ENCODE results near the gene HYI. TPM values are rescaled to one million over a fixed set of nuclear protein-coding genes. Genes with fewer than 3 reads are reported as not detected.

Gene HYI
- total and polyA plus RNA-seq, 5 donors = 26.9 to 33.1 (median 31.1) TPM

GRCh38 chr1:43443197-43443946 lies 10.4 kb downstream of the HYI start:
- no peaks in the 10 kb centered on the region for H3K27me3 ChIP-seq (ENCODE audit: control insufficient read depth, insufficient read depth)
- H3K4me1 ChIP-seq (ENCODE audit: control insufficient read depth, insufficient read depth, low read length) = no peaks in the 10 kb centered on the region
- H3K9me3 ChIP-seq (ENCODE audit: control insufficient read depth, low read length) = no peaks in the 10 kb centered on the region
- WGBS = 94% methylated on average over 16 of the region's 16 CpGs
- DNase-seq (no peak), ATAC-seq (no peak)
- no peak overlapping the region for H3K27ac ChIP-seq (ENCODE audit: low read length)
- no peak overlapping the region for H3K4me3 ChIP-seq (ENCODE audit: low read length)
- intact Hi-C loops (cut with DNase I) = no loop called here

- intact Hi-C loops (cut with DNase I) = no loop called here
- peak in 1 of 3 donors; percentile 47 for DNase-seq
- Histone ChIP-seq H3K4me1 (ENCODE audit: control insufficient read depth, insufficient read depth, low read length) (no peaks in the 10 kb centered on the region), H3K9me3 (ENCODE audit: control insufficient read depth, low read length) (no peaks in the 10 kb centered on the region), H3K4me3 (ENCODE audit: low read length) (no peak overlapping the region), H3K27ac (ENCODE audit: low read length) (no peak overlapping the region), H3K27me3 (ENCODE audit: control insufficient read depth, insufficient read depth) (no peaks in the 10 kb centered on the region)
- ATAC-seq = no peak
- 88% methylated on average over 12 of the region's 12 CpGs for WGBS
Observed at GRCh38 chr1:43442756-43443155, 11.0 kb downstream of the HYI start.

- Histone ChIP-seq H3K27ac (ENCODE audit: low read length) (no peak overlapping the region), H3K4me3 (ENCODE audit: low read length) (no peak overlapping the region), H3K9me3 (ENCODE audit: control insufficient read depth, low read length) (no peaks in the 10 kb centered on the region), H3K27me3 (ENCODE audit: control insufficient read depth, insufficient read depth) (no peaks in the 10 kb centered on the region), H3K4me1 (ENCODE audit: control insufficient read depth, insufficient read depth, low read length) (no peaks in the 10 kb centered on the region)
- no peak for ATAC-seq
- peak in 1 of 3 donors; percentile 53 for DNase-seq
- 92% methylated on average over 18 of the region's 18 CpGs for WGBS
- intact Hi-C loops (cut with DNase I) = no loop called here
Observed at GRCh38 chr1:43441894-43442637, 11.7 kb downstream of the HYI start.

- Histone ChIP-seq H3K9me3 (ENCODE audit: control insufficient read depth, low read length) (no peaks in the 10 kb centered on the region), H3K27ac (ENCODE audit: low read length) (no peak overlapping the region), H3K27me3 (ENCODE audit: control insufficient read depth, insufficient read depth) (no peaks in the 10 kb centered on the region), H3K4me3 (ENCODE audit: low read length) (no peak overlapping the region), H3K4me1 (ENCODE audit: control insufficient read depth, insufficient read depth, low read length) (no peaks in the 10 kb centered on the region)
- no peak for DNase-seq
- WGBS = 94% methylated on average over 15 of the region's 15 CpGs
- no peak for ATAC-seq
- intact Hi-C loops (cut with DNase I) = no loop called here
Observed at GRCh38 chr1:43441166-43441893, 12.4 kb downstream of the HYI start.

GRCh38 chr1:43440358-43440757 lies 13.4 kb downstream of the HYI start:
- H3K4me3 ChIP-seq (ENCODE audit: low read length) = no peak overlapping the region
- H3K4me1 ChIP-seq (ENCODE audit: control insufficient read depth, insufficient read depth, low read length) = no peaks in the 10 kb centered on the region
- H3K9me3 ChIP-seq (ENCODE audit: control insufficient read depth, low read length) = no peaks in the 10 kb centered on the region
- H3K27me3 ChIP-seq (ENCODE audit: control insufficient read depth, insufficient read depth) = no peaks in the 10 kb centered on the region
- H3K27ac ChIP-seq (ENCODE audit: low read length) = no peak overlapping the region
- DNase-seq (peak in 1 of 3 donors; percentile 52), ATAC-seq (no peak)
- WGBS = 90% methylated on average over 7 of the region's 7 CpGs
- intact Hi-C loops (cut with DNase I) = no loop called here

- Histone ChIP-seq H3K27ac (ENCODE audit: low read length) (no peak overlapping the region), H3K9me3 (ENCODE audit: control insufficient read depth, low read length) (no peaks in the 10 kb centered on the region), H3K27me3 (ENCODE audit: control insufficient read depth, insufficient read depth) (no peaks in the 10 kb centered on the region), H3K4me3 (ENCODE audit: low read length) (no peak overlapping the region), H3K4me1 (ENCODE audit: control insufficient read depth, insufficient read depth, low read length) (no peaks in the 10 kb centered on the region)
- no peak for ATAC-seq
- DNase-seq = no peak
- intact Hi-C loops (cut with DNase I) = no loop called here
- 97% methylated on average over 7 of the region's 7 CpGs for WGBS
Observed at GRCh38 chr1:43439781-43440180, 13.9 kb downstream of the HYI start.

GRCh38 chr1:43438953-43439581 lies 14.7 kb downstream of the HYI start:
- peak in 1 of 3 donors; percentile 41 for DNase-seq
- intact Hi-C loops (cut with DNase I) = no loop called here

GRCh38 chr1:43438576-43438952 lies 15.2 kb downstream of the HYI start:
- Histone ChIP-seq H3K27ac (ENCODE audit: low read length) (no peak overlapping the region), H3K4me1 (ENCODE audit: control insufficient read depth, insufficient read depth, low read length) (no peaks in the 10 kb centered on the region), H3K4me3 (ENCODE audit: low read length) (no peak overlapping the region), H3K9me3 (ENCODE audit: control insufficient read depth, low read length) (no peaks in the 10 kb centered on the region), H3K27me3 (ENCODE audit: control insufficient read depth, insufficient read depth) (no peaks in the 10 kb centered on the region)
- ATAC-seq (no peak), DNase-seq (no peak)
- 94% methylated on average over 8 of the region's 8 CpGs for WGBS
- intact Hi-C loops (cut with DNase I) = no loop called here

More at GRCh38 chr1:43438953-43439581, 14.7 kb downstream of the HYI start:
- no peaks in the 10 kb centered on the region for H3K4me1 ChIP-seq (ENCODE audit: control insufficient read depth, insufficient read depth, low read length)
- H3K9me3 ChIP-seq (ENCODE audit: control insufficient read depth, low read length) = no peaks in the 10 kb centered on the region
- 87% methylated on average over 10 of the region's 10 CpGs for WGBS
- no peak for ATAC-seq
- H3K4me3 ChIP-seq (ENCODE audit: low read length) = no peak overlapping the region
- no peak overlapping the region for H3K27ac ChIP-seq (ENCODE audit: low read length)
- H3K27me3 ChIP-seq (ENCODE audit: control insufficient read depth, insufficient read depth) = no peaks in the 10 kb centered on the region

- intact Hi-C loops (cut with DNase I) = no loop called here
- H3K27ac ChIP-seq (ENCODE audit: low read length) = no peak overlapping the region
- no peaks in the 10 kb centered on the region for H3K27me3 ChIP-seq (ENCODE audit: control insufficient read depth, insufficient read depth)
- DNase-seq (no peak), ATAC-seq (no peak)
- no peaks in the 10 kb centered on the region for H3K4me1 ChIP-seq (ENCODE audit: control insufficient read depth, insufficient read depth, low read length)
- H3K4me3 ChIP-seq (ENCODE audit: low read length) = no peak overlapping the region
- WGBS = 87% methylated on average over 3 of the region's 3 CpGs
- H3K9me3 ChIP-seq (ENCODE audit: control insufficient read depth, low read length) = no peaks in the 10 kb centered on the region
Observed at GRCh38 chr1:43438006-43438405, 15.7 kb downstream of the HYI start.

- intact Hi-C loops (cut with DNase I) = no loop called here
- DNase-seq = no peak
Observed at GRCh38 chr1:43437031-43437973, 16.4 kb downstream of the HYI start.

More at GRCh38 chr1:43437031-43437973, 16.4 kb downstream of the HYI start:
- no peaks in the 10 kb centered on the region for H3K9me3 ChIP-seq (ENCODE audit: control insufficient read depth, low read length)
- H3K4me1 ChIP-seq (ENCODE audit: control insufficient read depth, insufficient read depth, low read length) = no peaks in the 10 kb centered on the region
- H3K27ac ChIP-seq (ENCODE audit: low read length) = no peak overlapping the region
- ATAC-seq = no peak
- H3K4me3 ChIP-seq (ENCODE audit: low read length) = no peak overlapping the region
- 95% methylated on average over 20 of the region's 20 CpGs for WGBS
- H3K27me3 ChIP-seq (ENCODE audit: control insufficient read depth, insufficient read depth) = no peaks in the 10 kb centered on the region
